ENCODE measurements around the gene KCNE1.

- TF ChIP-seq CTCF (IDR thresholded peaks at IDR 0.05; ENCODE audit: low read length) (no peak), EZH2phosphoT487 (IDR thresholded peaks at IDR 0.05; ENCODE audit: low read length) (no peak), EZH2 (optimal IDR thresholded peaks at IDR 0.05; ENCODE audit: low read depth, low read length) (no peak)
Measured at GRCh38 chr21:34558166-34558565, 46.2 kb upstream of the KCNE1 start.

Measured in MM.1S (cell line).